Measurements from ENCODE around the gene AURKB.
A peak's percentile ranks its signal among the peaks of the same experiment; 100 is the strongest.

AURKB gene

DNA sequence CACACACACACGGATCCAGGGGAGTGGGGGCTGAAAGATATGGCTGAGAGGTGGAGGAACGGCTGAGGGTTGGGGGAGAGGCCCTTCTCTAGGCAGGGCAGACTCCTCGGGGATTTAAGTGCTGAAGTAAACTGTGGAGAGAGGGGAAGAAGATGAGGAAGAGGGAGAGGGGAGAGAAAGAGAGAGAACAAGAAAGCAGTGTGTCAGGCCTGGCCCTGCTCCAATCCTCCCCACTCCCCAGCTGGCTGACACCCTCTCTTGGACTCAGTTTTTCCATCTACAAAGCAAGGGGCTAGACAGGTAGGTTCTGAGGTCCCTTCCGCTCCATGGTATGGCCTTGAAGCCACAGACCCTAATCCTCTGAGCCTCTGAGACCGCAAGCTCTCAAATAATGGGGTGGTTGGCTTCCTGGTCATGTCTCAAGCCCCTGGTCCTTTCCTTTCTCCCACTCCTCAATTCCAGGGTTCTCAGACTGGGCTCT lies 49.6 kb downstream of the AURKB start:
- no peak for DNase-seq

DNA sequence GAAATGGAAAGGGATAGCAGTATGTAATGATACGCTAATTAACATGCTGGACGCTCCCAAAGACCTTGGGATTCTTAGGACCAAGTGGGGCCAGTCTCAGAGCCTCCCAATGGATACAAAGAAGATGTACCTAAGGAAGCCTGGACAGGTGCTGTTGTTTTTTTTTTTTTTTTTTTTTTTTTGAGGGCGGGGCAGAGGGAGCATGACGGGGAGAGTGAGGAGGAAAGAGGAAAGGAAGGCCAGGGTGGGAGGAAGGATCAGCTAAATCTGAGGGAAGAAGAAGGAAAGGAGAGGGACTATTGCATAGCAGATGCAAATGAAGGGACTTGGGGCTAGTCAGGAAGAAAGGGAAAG lies 50.2 kb downstream of the AURKB start:
- DNase-seq, result no peak

DNA sequence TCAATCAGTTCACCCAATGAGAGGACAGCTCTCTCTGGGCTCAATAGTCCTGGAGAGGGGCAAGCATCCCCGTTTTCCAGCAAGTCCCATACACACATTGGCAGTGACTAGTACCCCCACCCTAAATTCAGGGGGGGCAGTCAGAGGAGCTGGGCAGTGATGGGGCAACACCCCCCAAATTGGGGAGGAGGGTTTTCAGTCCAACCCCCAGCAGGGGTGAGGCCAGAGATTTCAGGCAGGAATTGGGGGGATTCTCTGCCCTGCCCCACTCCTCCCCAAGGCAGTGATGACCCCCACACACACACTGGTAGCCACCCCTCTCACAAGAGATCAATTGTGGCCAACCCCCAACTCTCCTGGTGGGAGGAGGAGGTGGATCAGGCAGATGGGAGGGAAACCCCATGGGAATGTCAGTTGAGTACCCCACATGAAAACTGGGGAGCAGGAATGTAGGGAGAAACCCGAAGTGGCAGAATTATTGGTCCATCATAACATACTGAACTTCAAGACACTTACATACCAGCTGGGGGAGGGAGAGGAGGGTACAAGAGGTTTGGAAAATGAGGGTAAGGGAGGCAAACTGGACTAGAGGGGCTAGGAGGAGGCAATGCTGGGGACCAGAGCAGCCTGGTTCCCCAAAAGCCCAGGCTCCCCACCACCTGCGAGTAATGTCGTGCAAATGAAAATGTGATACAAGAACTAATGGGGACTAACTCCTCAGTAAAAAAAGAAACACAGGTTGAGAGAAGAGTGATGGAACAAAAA lies 50.7 kb downstream of the AURKB start:
- DNase-seq, result no peak

DNA sequence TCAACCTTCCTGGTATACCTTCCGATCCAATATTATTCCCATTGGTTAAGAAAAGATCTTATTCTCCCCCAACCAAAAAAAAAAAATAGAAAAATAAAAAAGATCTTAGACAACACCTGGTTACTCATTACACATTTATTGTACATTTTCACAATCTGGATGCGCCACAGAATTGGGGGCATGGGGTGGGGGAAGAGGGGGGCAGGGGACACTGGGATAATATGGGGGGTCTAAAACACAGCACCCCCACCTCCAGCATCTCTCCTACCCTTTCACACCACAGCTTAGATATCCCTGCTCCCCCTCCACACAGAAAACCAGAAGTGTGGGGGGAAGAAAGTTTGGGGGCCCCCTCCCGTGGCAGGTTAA lies 51.4 kb downstream of the AURKB start:
- DNase-seq, result no peak

DNA sequence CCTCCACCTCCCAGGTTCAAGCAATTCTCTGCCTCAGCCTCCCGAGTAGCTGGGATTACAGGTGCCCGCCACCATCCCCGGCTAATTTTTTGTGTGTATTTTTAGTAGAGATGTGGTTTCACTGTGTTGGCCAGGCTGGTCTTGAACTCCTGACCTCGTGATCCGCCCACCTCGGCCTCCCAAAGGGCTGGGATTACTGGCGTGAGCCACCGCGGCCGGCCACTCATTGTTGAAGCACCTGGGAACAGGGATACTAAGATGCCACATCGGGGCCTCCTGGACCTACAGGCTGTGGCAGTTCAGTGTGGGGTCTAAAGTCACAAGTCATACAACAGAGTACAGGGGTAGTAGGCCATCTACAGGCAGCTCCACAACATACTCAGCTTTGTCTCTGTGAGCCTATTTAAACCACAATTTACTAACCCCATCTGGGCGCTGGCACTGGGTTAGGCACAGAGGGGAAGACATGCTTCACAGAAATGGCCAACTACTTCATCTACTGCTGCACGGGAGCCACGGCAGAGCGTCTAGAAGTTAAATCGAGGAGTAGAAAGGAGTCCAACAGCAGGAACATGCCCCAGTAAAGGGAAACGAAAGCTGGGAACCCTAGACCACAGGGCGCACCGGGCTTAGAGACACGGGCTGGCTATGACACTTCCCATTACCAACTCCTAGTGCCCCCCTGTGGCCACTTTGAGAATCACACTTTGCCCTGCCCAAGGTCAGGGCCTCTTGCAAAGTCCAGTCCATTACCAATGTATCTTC lies 51.9 kb downstream of the AURKB start:
- DNase-seq, result peak; percentile 9

DNA sequence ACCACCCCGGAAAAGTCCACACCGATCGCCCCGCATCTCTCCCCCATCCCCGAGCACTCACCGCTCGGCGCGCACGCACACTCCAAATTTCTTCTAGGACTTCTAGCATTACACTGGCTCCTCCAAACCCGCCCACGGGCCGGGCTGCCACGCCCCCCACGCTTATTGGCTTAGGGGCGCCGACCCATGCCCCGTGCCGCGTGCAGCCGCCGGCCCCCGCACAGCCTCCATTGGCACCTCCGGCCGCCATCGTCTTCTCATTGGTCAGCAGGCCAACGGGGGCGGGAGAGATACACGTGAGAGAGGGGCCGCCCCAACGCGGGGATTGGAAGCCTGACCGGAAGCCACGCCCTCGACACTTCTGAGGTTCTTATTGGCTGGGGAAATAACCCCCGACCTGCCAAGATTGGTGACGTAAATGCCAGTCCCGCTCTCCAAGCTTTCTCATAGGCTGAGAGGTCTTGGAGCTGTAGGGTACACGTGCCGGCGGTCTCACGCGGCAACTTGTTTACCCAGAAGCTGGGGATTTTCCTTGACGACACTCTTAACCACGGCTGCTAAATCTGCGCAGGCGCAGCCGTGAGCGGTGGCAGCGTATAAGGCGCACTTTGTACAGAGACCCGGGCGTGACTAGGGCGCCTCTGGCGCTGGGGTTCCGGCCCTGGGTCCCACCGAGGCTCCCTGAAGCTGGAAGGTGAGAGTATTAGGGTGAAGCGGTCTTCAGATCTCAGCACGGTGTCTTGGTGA lies 54.0 kb downstream of the AURKB start:
- DNase-seq, result peak; percentile 76

DNA sequence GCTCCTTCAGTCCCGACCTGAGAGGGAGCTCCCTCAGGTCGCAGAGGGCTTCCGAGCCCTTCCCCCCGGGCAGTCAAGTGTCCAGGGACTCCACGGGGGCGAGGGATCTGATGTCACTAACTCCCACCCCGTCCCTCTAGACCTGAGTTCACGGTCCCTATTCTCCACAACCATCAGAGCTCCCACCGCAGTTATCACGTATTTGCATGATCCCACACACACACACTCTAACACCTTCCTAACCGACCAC lies 54.5 kb downstream of the AURKB start:
- no peak for DNase-seq

DNA sequence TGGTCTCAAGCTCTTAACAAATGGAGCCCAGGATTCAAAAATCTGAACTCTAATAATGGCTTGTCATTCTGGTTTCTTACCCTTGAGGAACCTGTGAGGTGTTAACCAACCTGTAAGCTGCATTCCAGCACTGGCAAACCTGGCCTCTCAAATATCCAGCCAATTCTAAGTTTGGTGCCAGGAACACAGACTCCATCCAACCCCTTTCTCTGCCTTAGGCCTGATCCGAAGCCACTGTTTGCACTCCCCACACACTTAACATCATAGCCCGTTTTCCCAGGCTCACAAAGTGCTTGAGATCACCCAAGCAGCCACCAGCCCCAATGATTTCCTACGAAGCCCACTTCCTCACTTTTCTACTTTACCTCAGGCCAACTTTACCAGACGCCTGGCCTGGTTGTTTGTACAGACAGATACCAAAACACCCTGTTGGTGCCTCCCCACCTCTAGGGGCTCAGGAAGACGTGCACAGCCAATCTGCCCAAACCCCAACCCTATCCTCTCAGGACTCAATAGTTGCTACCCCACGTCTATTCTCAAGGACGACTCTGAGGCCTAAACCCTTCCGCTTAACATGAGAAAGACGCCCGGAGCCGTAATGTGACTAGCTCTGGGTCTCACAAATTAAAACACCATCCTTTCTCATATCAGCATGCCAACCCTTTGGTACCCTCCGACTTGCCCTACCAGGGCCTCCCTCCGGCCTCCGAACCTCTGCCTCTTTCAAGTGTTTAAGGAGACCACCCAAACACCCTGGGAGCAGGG lies 55.0 kb downstream of the AURKB start:
- no peak for DNase-seq

Measured in KG1 (cell line).